GM13976 (cell line): ENCODE results near the gene RPS6KA4.

ENCODE experiments used
- DNase-seq: peaks from one replicate; pipeline ENCODE4 v3.0.0; 2012; ENCODE audit warnings: low spot score
- CTCF ChIP-seq: IDR thresholded peaks from 2 replicates; pipeline ENCODE4 v1.5.1; 2012; ENCODE audit warnings: borderline replicate concordance, mild to moderate bottlenecking; ENCODE audit not compliant: insufficient read depth; ENCODE audit errors: extremely low read depth, missing control alignments, control extremely low read depth
- in situ Hi-C: fragments of 300-500 bp; cut with MboI; formaldehyde crosslinking; loops from one replicate; pipeline ENCODE4 v1.12.0; 2022; ENCODE audit warnings: low sequenced_read_pairs, mixed read lengths, inconsistent platforms; ENCODE audit not compliant: unreplicated experiment

The RPS6KA4 gene

GRCh38 chr11:64355078-64355940 lies 3.7 kb upstream of the RPS6KA4 start:
- in situ Hi-C loops, result no loop called here
- TF ChIP-seq CTCF, result peak; percentile 62

GRCh38 chr11:64356498-64357411 lies 2.2 kb upstream of the RPS6KA4 start:
- in situ Hi-C loops, result no loop called here
- peak; percentile 37 for TF ChIP-seq CTCF
- DNase-seq, result peak; percentile 46

More at GRCh38 chr11:64355078-64355940, 3.7 kb upstream of the RPS6KA4 start:
- DNase-seq, result peak; percentile 83

- TF ChIP-seq CTCF, result no peak
- in situ Hi-C loops, result no loop called here
- DNase-seq, result peak; percentile 31
Observed at GRCh38 chr11:64357446-64357845, 1.5 kb upstream of the RPS6KA4 start.

- DNase-seq, result peak; percentile 32
- in situ Hi-C loops, result no loop called here
- TF ChIP-seq CTCF, result no peak
Observed at GRCh38 chr11:64357904-64358535, 942 bp upstream of the RPS6KA4 start.

- in situ Hi-C loops, result no loop called here
- peak; percentile 46 for DNase-seq
- TF ChIP-seq CTCF, result no peak
Observed at GRCh38 chr11:64358536-64358906, 441 bp upstream of the RPS6KA4 start.

GRCh38 chr11:64359712-64360445 lies 917 bp downstream of the RPS6KA4 start:
- TF ChIP-seq CTCF, result no peak
- peak; percentile 72 for DNase-seq
- in situ Hi-C loops, result no loop called here
